GM19328 (cell line): Measurements from ENCODE around the gene TTC21A.
"Not testable (repeated sequence)": the region's sequence is repeated elsewhere in the genome, so short reads cannot be mapped to it uniquely, and the experiment has no call there.

Experiments used
- ATAC-seq: cut with Tn5 transposase; IDR thresholded peaks from one replicate; pipeline ENCODE4 v1.9.1; 2021; ENCODE audit warnings: mild to moderate bottlenecking, moderate library complexity; ENCODE audit not compliant: unreplicated experiment

The TTC21A gene, protein sequence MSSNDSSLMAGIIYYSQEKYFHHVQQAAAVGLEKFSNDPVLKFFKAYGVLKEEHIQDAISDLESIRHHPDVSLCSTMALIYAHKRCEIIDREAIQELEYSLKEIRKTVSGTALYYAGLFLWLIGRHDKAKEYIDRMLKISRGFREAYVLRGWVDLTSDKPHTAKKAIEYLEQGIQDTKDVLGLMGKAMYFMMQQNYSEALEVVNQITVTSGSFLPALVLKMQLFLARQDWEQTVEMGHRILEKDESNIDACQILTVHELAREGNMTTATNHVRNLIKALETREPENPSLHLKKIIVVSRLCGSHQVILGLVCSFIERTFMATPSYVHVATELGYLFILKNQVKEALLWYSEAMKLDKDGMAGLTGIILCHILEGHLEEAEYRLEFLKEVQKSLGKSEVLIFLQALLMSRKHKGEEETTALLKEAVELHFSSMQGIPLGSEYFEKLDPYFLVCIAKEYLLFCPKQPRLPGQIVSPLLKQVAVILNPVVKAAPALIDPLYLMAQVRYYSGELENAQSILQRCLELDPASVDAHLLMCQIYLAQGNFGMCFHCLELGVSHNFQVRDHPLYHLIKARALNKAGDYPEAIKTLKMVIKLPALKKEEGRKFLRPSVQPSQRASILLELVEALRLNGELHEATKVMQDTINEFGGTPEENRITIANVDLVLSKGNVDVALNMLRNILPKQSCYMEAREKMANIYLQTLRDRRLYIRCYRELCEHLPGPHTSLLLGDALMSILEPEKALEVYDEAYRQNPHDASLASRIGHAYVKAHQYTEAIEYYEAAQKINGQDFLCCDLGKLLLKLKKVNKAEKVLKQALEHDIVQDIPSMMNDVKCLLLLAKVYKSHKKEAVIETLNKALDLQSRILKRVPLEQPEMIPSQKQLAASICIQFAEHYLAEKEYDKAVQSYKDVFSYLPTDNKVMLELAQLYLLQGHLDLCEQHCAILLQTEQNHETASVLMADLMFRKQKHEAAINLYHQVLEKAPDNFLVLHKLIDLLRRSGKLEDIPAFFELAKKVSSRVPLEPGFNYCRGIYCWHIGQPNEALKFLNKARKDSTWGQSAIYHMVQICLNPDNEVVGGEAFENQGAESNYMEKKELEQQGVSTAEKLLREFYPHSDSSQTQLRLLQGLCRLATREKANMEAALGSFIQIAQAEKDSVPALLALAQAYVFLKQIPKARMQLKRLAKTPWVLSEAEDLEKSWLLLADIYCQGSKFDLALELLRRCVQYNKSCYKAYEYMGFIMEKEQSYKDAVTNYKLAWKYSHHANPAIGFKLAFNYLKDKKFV (N-terminal part only)

GRCh38 chr3:39107388-39108199 lies at the start of gene TTC21A, which contains the start of gene GORASP1:
Gene TTC21A, plus strand, starts transcription at chr3:39107680. Its CDS starts 158 bp downstream, at chr3:39107838.
Gene GORASP1, minus strand, starts transcription at chr3:39107627. Its CDS starts 86 bp downstream, at chr3:39107541.
- peak; percentile 46 for ATAC-seq

- not testable (repeated sequence) for ATAC-seq
These were observed 46.3 kb upstream of the TTC21A start for GRCh38 chr3:39061228-39061627.

GRCh38 chr3:39062180-39062579 lies 45.3 kb upstream of the TTC21A start:
- no peak for ATAC-seq

DNA sequence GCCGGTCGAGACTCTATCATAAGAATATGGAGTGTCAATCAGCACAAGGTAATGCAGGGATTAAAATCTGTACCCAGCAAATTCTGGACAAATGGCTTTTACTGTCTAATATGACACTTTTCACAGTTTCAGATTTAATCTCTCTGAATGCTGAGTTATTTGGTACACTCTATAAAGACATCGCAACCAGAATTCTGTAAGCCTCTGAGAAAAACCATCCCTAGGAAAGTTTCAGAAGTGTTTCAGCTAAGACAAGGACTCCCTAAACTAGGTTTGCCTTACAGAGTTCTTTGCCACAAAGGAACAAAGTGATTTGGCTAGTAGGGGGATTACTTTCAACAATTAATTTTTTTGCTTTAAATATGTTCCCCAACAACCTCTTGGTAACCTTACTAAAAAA lies 44.3 kb upstream of the TTC21A start:
- no peak for ATAC-seq

DNA sequence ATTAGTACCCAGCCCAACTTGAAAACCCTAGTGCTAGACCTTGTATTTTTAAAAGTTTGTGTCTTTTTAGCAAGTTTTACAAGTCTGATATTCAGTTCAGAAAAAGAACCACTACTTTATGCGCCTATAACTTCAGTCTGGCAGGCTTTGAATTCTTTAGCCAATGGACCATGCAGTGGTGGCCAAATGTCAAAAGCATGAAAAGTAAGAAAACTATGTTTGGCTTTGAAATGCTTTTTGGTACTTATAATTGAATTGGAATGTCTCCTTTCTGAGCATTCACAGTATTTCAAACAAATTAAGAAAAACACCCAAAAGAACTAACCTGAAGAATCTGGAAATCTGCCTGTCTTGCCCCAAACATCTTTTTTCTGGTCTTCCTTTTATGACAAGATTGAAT lies 42.8 kb upstream of the TTC21A start:
- no peak for ATAC-seq

GRCh38 chr3:39065197-39065596 lies 42.3 kb upstream of the TTC21A start:
- ATAC-seq, result peak; percentile 97

- ATAC-seq, result no peak
These were observed 40.2 kb upstream of the TTC21A start for GRCh38 chr3:39067286-39067685.

- no peak for ATAC-seq
These were observed 38.9 kb upstream of the TTC21A start for GRCh38 chr3:39068556-39068955.

- ATAC-seq, result no peak
These were observed 31.6 kb upstream of the TTC21A start for GRCh38 chr3:39075910-39076309.

GRCh38 chr3:39079530-39079929 lies 27.9 kb upstream of the TTC21A start:
- ATAC-seq, result no peak

DNA sequence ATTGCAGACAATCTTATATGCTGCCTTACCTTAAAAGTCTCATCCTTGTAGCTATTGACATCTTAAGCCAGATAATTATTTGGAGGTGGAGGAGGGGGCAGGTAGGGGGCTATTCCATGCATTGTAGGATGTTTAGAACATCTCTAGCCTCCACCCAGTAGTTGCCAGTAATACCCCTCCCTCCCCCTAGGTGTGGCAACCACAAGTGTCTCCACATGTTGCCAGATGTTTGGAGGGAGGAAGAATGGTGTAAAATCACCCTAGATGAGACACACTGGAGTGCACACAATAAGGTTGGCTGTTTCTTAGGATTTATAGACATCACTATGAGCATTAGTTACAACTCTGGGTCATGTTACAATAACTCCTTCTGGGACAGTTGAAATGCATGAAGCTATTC lies 27.5 kb upstream of the TTC21A start:
- ATAC-seq, result no peak

DNA sequence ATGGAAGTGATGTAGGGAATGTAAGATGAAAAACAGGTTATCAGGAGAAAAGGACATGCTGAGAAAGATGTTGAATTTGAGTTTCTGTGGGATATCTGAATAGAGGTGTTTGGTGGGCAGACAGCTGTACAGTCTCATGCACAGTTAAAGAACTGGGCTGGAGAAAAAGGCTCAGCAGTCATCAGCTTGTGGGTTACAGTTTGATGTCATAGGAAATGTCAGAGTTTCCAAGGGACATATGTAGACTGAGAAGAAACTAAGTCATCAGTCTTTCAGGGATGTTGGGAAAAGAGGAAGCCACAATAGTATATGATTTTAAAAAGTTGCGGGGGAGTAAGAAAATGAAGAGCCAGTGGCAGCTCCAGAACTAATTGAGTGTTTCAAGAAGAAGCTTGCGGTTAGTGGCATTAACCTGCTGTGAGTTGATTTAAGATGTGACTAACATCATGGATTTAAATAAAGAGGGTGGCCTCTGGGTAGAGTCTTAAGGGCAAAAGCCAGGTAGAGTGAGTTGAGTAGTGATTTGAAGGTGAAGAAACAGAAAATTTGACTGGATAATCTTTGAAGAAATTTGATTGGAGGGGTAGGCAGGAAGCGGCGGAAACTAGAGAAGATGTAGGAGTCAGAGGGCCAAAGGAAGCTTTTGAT lies 24.7 kb upstream of the TTC21A start:
- ATAC-seq, result no peak

DNA sequence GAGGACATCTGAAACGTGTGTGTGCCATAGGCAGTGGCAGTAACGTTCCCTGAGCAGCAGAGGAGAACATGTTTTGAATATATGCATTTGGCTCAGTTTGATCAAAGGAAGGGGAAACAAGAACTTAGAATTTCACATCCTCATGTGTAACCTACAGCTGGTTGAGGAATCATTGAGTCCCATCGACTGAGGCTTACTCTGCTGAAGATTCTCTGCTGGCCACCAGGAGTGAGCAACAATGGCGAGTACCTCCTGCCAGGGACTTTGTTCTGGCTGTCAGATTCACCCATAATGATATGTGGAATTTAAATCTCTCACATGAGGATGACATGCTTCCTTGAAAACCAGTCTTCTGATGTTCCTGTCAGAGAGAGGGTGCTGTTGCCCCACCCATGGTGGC lies 21.3 kb upstream of the TTC21A start:
- peak; percentile 55 for ATAC-seq

- no peak for ATAC-seq
These were observed 19.0 kb upstream of the TTC21A start for GRCh38 chr3:39088456-39088855.

- no peak for ATAC-seq
These were observed 18.6 kb upstream of the TTC21A start for GRCh38 chr3:39088889-39089288.

- ATAC-seq, result no peak
These were observed 16.6 kb upstream of the TTC21A start for GRCh38 chr3:39090922-39091321.

DNA sequence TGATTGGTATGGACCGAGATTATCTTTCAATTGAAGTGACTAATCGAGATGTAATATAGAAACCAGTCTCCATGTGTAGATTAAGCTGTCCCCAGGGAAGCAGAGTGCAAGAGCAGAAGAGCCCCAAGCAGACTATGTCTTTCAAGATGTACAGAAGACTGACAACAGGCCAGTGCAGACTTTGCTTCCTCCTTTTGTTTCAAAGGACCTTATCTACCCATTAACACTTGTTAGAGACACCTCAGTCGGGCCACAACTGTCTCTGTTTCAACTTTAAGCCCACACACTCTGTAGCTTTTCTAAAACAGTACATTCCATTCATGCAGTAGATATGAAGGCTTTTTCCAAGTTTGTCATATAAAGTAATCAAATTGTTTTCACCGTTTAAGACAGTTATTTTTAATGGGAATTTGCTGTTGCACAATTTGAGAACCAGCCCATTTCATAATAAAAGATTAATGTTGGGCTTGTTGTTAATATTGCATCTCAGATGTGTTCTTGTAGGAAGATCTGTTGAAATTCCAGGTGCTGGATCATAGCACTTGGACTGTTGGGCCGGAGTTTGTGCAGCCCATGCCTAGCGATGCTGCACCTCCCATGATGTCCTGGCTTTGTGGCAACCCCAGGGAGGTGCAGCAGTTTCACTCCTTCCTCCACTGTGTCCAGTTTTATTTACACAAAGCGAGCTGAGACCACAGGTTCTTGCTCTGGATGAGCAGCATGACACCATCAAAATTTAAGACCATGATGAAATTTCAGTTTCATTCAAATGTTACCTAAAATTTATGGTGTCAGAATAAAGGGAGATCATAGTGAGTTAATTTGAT lies 12.4 kb upstream of the TTC21A start:
- no peak for ATAC-seq

- ATAC-seq, result no peak
These were observed 11.7 kb upstream of the TTC21A start for GRCh38 chr3:39095778-39096177.

DNA sequence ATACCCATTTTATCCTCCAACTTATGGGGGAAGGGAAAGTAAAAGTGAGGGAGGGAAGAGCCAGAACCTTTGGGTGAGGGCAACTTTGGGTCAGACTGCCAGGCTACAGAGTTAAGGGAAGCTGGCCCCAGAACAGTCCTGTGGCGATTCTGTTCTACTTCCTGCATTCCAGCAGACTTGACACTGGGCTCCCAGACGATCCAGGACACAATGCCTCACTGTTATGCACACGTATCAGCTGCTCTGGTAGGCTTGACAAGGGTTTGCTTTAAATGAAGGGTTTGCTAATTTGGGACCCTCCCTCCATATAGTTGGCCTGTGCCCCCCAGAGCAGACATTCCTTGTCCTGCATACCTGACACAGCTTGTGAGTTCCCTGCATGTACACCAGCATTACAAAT lies 10.7 kb upstream of the TTC21A start:
- ATAC-seq, result no peak
